ENCODE data around the gene FILIP1. TPM values are rescaled to one million over a fixed set of nuclear protein-coding genes. Genes with fewer than 3 reads are reported as not detected.

Gene FILIP1
- total and polyA plus RNA-seq, 2 of the 8 experiments (the other 6 are each of a cell fraction or from before 2014, with no cell fraction given) = 2.4 to 5.7 TPM

GRCh38 chr6:75397171-75397570 is 96.4 kb downstream of the FILIP1 start:
- CTCF ChIA-PET (ENCODE audit: partially characterized antibody) = interaction anchor here (0.5 to 1.9 kb wide), 3 partner anchors 10 to 100 kb away, joined by 3 to 4 read pairs (median 4); no protein-coding TSS in a partner anchor
- TF ChIP-seq SP4 (IDR thresholded peaks at IDR 0.05; ENCODE audit: low read length) (no peak), SP2 (IDR thresholded peaks at IDR 0.05; ENCODE audit: low read length) (no peak), GTF2F1 (IDR thresholded peaks at IDR 0.05; ENCODE audit: borderline replicate concordance, low read depth, low read length) (no peak), TAF1 (IDR thresholded peaks at IDR 0.05; ENCODE audit: low read depth, low read length) (no peak), TBP (IDR thresholded peaks at IDR 0.05; ENCODE audit: low read depth, low read length) (no peak), USF2 (IDR thresholded peaks at IDR 0.05; ENCODE audit: low read length) (no peak)
- no peak overlapping the region for H3K4me2 ChIP-seq (ENCODE audit: insufficient read depth in 1 of 2, low read depth in 2 of 2, low read length in 2 of 2)

More at GRCh38 chr6:75397171-75397570, 96.4 kb downstream of the FILIP1 start:
- no peaks in the 10 kb centered on the region; a peak in 1 of 8 replicates for H3K36me3 ChIP-seq (ENCODE audit: control insufficient read depth in 2 of 4, insufficient read depth in 4 of 4, low read length in 3 of 4)
- H4K20me1 ChIP-seq (replicated peaks in 1 of 2; ENCODE audit: control insufficient read depth in 1 of 2, insufficient read depth in 2 of 2, low read length in 2 of 2) = no peaks in the 10 kb centered on the region
- H3K18ac ChIP-seq (ENCODE audit: extremely low read depth, low read length) = no peak overlapping the region
- no peaks in the 10 kb centered on the region for H3K4me1 ChIP-seq (replicated peaks in 1 of 4; ENCODE audit: control insufficient read depth in 3 of 4, insufficient read depth in 4 of 4, low read length in 3 of 4)
- H2BK20ac ChIP-seq (ENCODE audit: low read length) = no peak overlapping the region
- FAIRE-seq (no peak), DNase-seq (ENCODE audit: low read depth in 1 of 2, low spot score in 2 of 2) (no peak)
- no peak overlapping the region for H2BK120ac ChIP-seq (replicated peaks; ENCODE audit: low read depth, low read length)
- H3K23me2 ChIP-seq (ENCODE audit: low read depth, low read length) = no peaks in the 10 kb centered on the region
- H2BK15ac ChIP-seq (ENCODE audit: low read length) = no peak overlapping the region
- no peak overlapping the region for H2BK5ac ChIP-seq (ENCODE audit: low read depth, low read length)
- no peak overlapping the region for H2AFZ ChIP-seq (ENCODE audit: low read length)
- no peak overlapping the region for H3K27ac ChIP-seq (ENCODE audit: low read depth, low read length)
- H4K5ac ChIP-seq (ENCODE audit: insufficient read length, low read depth, low read length) = no peak overlapping the region
- no peak overlapping the region for H3K14ac ChIP-seq (ENCODE audit: insufficient read length)
- no peak overlapping the region for H3K9ac ChIP-seq (replicated peaks in 1 of 4; ENCODE audit: extremely low read depth in 1 of 4, low read depth in 3 of 4, low read length in 3 of 4)
- H4K8ac ChIP-seq (ENCODE audit: extremely low read depth, insufficient read depth, low read length) = no peak overlapping the region
- POLR2A ChIA-PET (ENCODE audit: partially characterized antibody) = no interaction called here
- H2AK5ac ChIP-seq (ENCODE audit: low read depth, low read length) = no peak overlapping the region
- H3K4ac ChIP-seq (replicated peaks; ENCODE audit: insufficient read length, low read depth, low read length) = no peak overlapping the region
- no peaks in the 10 kb centered on the region; a peak in 1 of 7 replicates for H3K27me3 ChIP-seq (replicated peaks in 1 of 4; ENCODE audit: control insufficient read depth in 3 of 4, extremely low read depth in 1 of 4, insufficient read depth in 3 of 4, low read length in 3 of 4)
- no peak overlapping the region for H3K56ac ChIP-seq (replicated peaks; ENCODE audit: insufficient read length, low read depth, low read length)
- H3K9me3 ChIP-seq (ENCODE audit: insufficient read depth in 2 of 2, low read depth in 1 of 2, low read length in 1 of 2) = peaks cover 3 to 4% of the 10 kb centered on the region in 2 experiments; a peak in 1 of 4 replicates
- H3K23ac ChIP-seq (ENCODE audit: insufficient read length) = no peak overlapping the region
- no peak overlapping the region for H4K91ac ChIP-seq (replicated peaks; ENCODE audit: insufficient read length, low read length)
- H2BK12ac ChIP-seq (ENCODE audit: low read depth, low read length) = no peak overlapping the region
- H3K79me1 ChIP-seq (ENCODE audit: low read depth, low read length) = no peaks in the 10 kb centered on the region
- no peak overlapping the region for H3K4me3 ChIP-seq (ENCODE audit: extremely low read depth in 1 of 4, insufficient read depth in 2 of 4, low read depth in 3 of 4, low read length in 4 of 4)
- no peaks in the 10 kb centered on the region for H3K79me2 ChIP-seq (ENCODE audit: control insufficient read depth in 1 of 2, insufficient read depth in 2 of 2, low read length in 2 of 2)

All from H1 (cell line).